Activated CD8-positive, alpha-beta T cell treated with anti-CD3 and anti-CD28 coated beads for 36 hours (primary cell): ENCODE results near the gene PTRH2. TPM values are rescaled to one million over a fixed set of nuclear protein-coding genes. Genes with fewer than 3 reads are reported as not detected.

ENCODE experiments used
- ATAC-seq: fragments of 200-7000 bp; cut with Tn5 transposase; one replicate; pipeline ENCODE4 v1.10.0; 2021; ENCODE audit warnings: mild to moderate bottlenecking, moderate library complexity
- CTCF ChIA-PET: fragments of 350-600 bp; sonication (Branson Sonifier 250); formaldehyde crosslinking; loops from one replicate; lab custom pipeline; 2021; ENCODE audit warnings: antibody characterized with exemption; lab: Charles Lee
- POLR2A ChIA-PET: fragments of 350-600 bp; sonication (Branson Sonifier 250); formaldehyde crosslinking; loops from one replicate; lab custom pipeline; 2021; ENCODE audit warnings: antibody characterized with exemption; lab: Charles Lee
- DNase-seq: peaks from one replicate; pipeline ENCODE4 v3.0.0-alpha.2; 2020
- H3K27ac Mint-ChIP-seq: one replicate; pipeline ENCODE4 v1.8.0; 2021; ENCODE audit warnings: mild to moderate bottlenecking, mixed read lengths
- H3K27me3 Mint-ChIP-seq: one replicate; pipeline ENCODE4 v1.8.0; 2021; ENCODE audit warnings: mixed read lengths
- H3K36me3 Mint-ChIP-seq: one replicate; pipeline ENCODE4 v1.8.0; 2021; ENCODE audit warnings: low read depth, mixed read lengths
- H3K4me1 Mint-ChIP-seq: one replicate; pipeline ENCODE4 v1.8.0; 2021; ENCODE audit warnings: low read depth, mixed read lengths
- H3K4me3 Mint-ChIP-seq: one replicate; pipeline ENCODE4 v1.8.0; 2021; ENCODE audit warnings: mild to moderate bottlenecking, moderate library complexity, mixed read lengths
- H3K9me3 Mint-ChIP-seq: one replicate; pipeline ENCODE4 v1.8.0; 2021; ENCODE audit warnings: mixed read lengths
- intact Hi-C: fragments of 100-400 bp; cut with micrococcal nuclease; formaldehyde crosslinking; loops from one replicate; pipeline ENCODE4 v1.10.0; 2022
- total RNA-seq, 2 experiments: library from RNA; stranded (reverse); gene quantifications; one replicate each; pipeline ENCODE4 v1.2.3, GENCODE V29; 2021
- TF ChIP-seq, protein P1 (sequence below): fragments of 200-600 bp; IDR thresholded peaks from one replicate; pipeline ENCODE4 v1.8.0; 2022; ENCODE audit warnings: antibody characterized with exemption, mild to moderate bottlenecking

Gene PTRH2
- total RNA-seq, 2 experiments from 2014 or later: 34.2 to 37.4 TPM

DNA sequence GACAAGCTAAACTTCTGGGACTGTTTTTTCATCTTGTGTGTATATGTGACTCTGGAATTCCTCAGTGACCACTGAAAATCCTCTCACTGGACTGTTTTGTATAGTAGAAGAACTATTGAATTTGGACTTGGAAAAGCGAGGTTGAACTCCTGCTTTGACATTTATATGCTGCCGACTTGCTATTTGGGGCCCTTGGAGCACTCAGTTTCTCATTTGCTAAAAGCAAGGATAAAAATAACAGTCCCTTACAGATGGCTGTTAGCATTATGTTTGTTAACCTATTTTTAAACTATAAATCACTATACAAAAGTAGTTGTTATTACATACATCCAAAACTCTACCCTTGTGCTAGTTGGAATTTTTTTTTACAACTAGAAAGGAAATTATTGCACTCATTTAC lies 9.2 kb upstream of the PTRH2 start:
- intact Hi-C loops: no loop called here
- H3K9me3 Mint-ChIP-seq: no peaks in the 10 kb centered on the region
- TF ChIP-seq, protein P1, sequence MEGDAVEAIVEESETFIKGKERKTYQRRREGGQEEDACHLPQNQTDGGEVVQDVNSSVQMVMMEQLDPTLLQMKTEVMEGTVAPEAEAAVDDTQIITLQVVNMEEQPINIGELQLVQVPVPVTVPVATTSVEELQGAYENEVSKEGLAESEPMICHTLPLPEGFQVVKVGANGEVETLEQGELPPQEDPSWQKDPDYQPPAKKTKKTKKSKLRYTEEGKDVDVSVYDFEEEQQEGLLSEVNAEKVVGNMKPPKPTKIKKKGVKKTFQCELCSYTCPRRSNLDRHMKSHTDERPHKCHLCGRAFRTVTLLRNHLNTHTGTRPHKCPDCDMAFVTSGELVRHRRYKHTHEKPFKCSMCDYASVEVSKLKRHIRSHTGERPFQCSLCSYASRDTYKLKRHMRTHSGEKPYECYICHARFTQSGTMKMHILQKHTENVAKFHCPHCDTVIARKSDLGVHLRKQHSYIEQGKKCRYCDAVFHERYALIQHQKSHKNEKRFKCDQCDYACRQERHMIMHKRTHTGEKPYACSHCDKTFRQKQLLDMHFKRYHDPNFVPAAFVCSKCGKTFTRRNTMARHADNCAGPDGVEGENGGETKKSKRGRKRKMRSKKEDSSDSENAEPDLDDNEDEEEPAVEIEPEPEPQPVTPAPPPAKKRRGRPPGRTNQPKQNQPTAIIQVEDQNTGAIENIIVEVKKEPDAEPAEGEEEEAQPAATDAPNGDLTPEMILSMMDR: no peak
- no peak overlapping the region for H3K4me3 Mint-ChIP-seq
- CTCF ChIA-PET: no interaction called here
- H3K36me3 Mint-ChIP-seq: peaks cover 6% of the 10 kb centered on the region
- no peak for DNase-seq
- H3K4me1 Mint-ChIP-seq: peaks cover 33% of the 10 kb centered on the region
- POLR2A ChIA-PET: no interaction called here
- ATAC-seq: no peak
- no peaks in the 10 kb centered on the region for H3K27me3 Mint-ChIP-seq
- no peak overlapping the region for H3K27ac Mint-ChIP-seq

DNA sequence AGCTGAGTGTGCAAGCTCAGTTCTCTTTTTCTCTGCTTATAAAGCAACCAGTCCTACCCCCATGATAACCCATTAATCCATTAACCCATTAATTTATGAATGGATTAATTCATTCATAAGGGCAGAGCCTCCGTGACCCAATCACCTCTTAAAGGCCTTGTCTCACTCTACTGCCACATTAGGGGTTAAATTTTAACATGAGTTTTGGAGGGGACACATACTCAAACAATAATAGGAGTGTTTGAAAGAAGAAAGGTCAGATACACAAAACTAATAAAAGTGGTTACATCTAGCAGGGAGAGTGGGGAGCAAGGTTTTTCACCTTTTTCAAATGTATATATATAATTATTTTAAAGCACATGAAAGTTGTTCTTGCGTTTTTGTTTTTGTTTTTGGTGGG lies 7.0 kb upstream of the PTRH2 start:
- CTCF ChIA-PET: no interaction called here
- Mint-ChIP-seq H3K9me3 (no peaks in the 10 kb centered on the region), H3K4me3 (no peak overlapping the region), H3K27me3 (no peaks in the 10 kb centered on the region), H3K4me1 (peaks cover 40% of the 10 kb centered on the region), H3K36me3 (peaks cover 6% of the 10 kb centered on the region), H3K27ac (no peak overlapping the region)
- TF ChIP-seq, protein P1: no peak
- POLR2A ChIA-PET: no interaction called here
- DNase-seq: no peak
- intact Hi-C loops: no loop called here
- no peak for ATAC-seq

DNA sequence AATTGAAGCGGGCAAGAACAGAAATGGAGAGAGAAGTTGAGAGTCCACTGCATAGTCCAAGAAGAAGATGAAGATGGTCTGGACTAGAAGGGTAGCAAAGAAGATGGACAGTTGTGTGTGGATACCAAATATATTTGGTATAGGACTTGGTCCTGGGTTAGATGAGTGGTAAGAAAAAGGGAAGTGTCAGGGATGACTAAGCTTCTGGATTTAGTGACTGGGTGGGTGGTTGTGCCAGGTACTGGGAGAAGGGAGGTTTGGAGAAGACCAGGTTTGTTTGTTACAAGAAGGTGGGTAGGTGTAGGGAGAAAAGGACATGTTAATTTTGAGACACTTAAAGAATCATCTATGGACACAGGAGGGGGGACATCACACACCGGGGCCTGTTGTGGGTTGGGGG lies 5.6 kb upstream of the PTRH2 start:
- no peaks in the 10 kb centered on the region for H3K9me3 Mint-ChIP-seq
- TF ChIP-seq, protein P1: no peak
- H3K4me3 Mint-ChIP-seq: no peak overlapping the region
- intact Hi-C loops: no loop called here
- ATAC-seq (no peak), DNase-seq (no peak)
- ChIA-PET CTCF (no interaction called here), POLR2A (no interaction called here)
- H3K36me3 Mint-ChIP-seq: peaks cover 6% of the 10 kb centered on the region
- no peaks in the 10 kb centered on the region for H3K27me3 Mint-ChIP-seq
- H3K4me1 Mint-ChIP-seq: peaks cover 43% of the 10 kb centered on the region
- H3K27ac Mint-ChIP-seq: no peak overlapping the region

DNA sequence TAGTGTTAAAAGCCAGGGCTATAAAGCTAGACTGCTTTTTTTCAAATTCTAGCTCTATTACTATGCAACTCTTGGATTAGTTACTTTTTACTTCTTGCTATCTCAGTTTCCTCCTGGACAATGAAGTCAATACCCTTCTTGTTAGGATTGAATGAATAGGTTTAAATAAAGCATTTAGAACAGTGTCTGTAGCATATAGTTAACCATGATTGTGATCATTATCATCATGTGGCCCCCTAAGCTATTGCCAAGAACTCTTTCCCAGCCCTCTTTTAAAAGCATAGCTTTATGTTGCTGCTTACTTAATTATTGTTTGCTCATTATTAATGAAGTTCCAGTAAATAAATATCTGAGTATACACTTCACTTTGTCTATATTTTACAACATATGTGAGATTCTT lies 4.7 kb upstream of the PTRH2 start:
- Mint-ChIP-seq H3K27me3 (no peaks in the 10 kb centered on the region), H3K36me3 (peaks cover 12% of the 10 kb centered on the region), H3K4me1 (peaks cover 43% of the 10 kb centered on the region), H3K4me3 (no peak overlapping the region), H3K27ac (no peak overlapping the region), H3K9me3 (no peaks in the 10 kb centered on the region)
- intact Hi-C loops: no loop called here
- ATAC-seq (no peak), DNase-seq (no peak)
- ChIA-PET POLR2A (no interaction called here), CTCF (interaction anchor here (1.0 to 1.1 kb wide), 2 partner anchors 9 to 188 kb away, joined by 3 to 4 read pairs; no protein-coding TSS in a partner anchor)
- TF ChIP-seq, protein P1: no peak

DNA sequence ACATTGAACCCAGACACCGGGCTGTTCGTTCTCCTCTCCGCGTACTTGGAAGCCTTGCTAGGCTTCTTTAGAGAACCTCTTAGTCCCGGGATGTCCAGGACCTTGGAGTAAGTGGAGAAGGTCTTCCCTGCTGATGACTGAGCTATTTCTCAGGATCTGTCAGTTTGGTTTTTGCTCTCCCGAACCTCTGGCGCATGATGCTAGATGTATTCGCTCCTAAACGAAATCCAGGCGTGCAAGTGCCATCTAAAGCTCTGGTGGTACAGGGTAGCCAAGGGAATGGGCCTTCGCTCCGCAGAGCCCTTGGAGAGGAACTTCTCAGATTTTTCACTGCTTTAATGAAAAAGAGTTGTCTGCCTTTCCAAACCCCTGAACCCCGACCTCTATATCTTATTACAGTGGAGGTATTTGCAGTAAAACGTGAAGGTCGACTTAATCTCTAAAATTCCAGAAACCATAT lies 771 bp upstream of the PTRH2 start:
- Mint-ChIP-seq H3K4me3 (peak overlapping the region; percentile 95), H3K27ac (peak overlapping the region; percentile 97), H3K27me3 (no peaks in the 10 kb centered on the region), H3K36me3 (peaks cover 38% of the 10 kb centered on the region), H3K9me3 (no peaks in the 10 kb centered on the region), H3K4me1 (peaks cover 51% of the 10 kb centered on the region)
- no peak for DNase-seq
- POLR2A ChIA-PET: interaction anchor here (1.1 to 2.8 kb wide), 8 partner anchors 11 to 185 kb away, joined by 3 to 26 read pairs (median 7); partner anchors contain the start of genes CLTC, DHX40, RPS6KB1 and TUBD1
- intact Hi-C loops: no loop called here
- TF ChIP-seq, protein P1: no peak
- ATAC-seq: no peak
- CTCF ChIA-PET: interaction anchor here (0.7 to 2.2 kb wide), 9 partner anchors 20 to 329 kb away, joined by 3 to 8 read pairs (median 4); no protein-coding TSS in a partner anchor
